ENCODE measurements around the gene ZNF205. TPM values are rescaled to one million over a fixed set of nuclear protein-coding genes. Genes with fewer than 3 reads are reported as not detected.
A peak's percentile ranks its signal among the peaks of the same experiment; 100 is the strongest.

ZNF205 gene
- total RNA-seq (2014; rRNA removed; shearing (Covaris generic)), result 29.1 and 29.9 TPM in 2 replicates
- 15.7 and 16.6 TPM in 2 replicates for polyA plus RNA-seq (2016; fragmentation: Nextera tagmentation; extraction: Ambion mirVana)
- long read RNA-seq, transcript ZNF205-201 (7 exons, 1,947 nt), result major isoform, 17 of 31 reads
- long read RNA-seq, transcript ZNF205-202 (7 exons, 2,062 nt), result minor isoform, 8 of 31 reads
- long read RNA-seq, partial matches to known transcripts, result 1 of 31 reads
- long read RNA-seq, other reads (novel, unspliced or antisense), result 5 of 31 reads

DNA sequence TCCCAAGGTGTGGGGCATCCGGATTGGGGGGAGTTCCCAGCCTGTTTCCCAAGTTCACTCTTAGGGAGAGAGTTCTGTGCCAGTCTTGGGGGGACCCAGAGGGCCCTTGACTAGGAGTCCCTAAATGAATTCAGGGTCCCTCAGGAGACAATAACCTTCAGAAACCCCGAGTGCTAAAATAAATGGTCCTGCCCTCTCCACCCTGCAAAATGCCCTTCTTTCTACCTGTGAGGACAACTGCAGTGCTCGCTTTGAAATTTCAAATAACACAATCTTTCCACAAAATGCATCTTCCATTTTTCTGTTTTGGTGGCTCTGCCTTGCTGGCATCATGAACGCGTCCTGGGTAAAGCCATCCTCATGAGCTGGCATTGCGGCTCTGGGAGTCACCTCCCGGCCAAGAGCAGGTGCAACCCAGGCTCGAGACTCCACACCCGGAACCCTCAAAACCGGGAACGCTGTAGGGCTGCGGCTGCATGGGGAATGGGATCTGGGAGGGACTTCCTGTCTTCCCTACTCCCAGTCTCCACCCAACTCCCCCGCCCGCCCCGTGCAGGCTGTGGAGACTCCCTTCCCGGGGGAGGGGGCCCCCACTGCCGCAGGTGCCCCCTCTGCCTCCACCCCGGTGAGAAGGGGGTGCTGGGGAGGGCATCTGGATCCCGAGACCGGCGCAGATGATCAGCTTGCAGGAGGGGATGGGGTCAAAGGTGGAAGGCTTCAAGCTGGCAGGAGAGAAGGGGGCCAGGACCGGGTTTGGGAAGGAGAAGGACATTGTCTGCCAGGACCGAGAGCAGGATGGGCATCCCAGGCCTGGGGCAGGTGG, at the start of gene ZNF205:
TSS of gene ZNF205 (plus strand) at position 529 of the 823 bp plus-strand sequence. CDS start 845 bp downstream, outside the sequence.
- Histone ChIP-seq H3K4me2 (peak within 1 kb of the TSS; percentile 100), H3K27me3 (ENCODE audit: insufficient read depth) (no peaks in the 10 kb centered on the region), H3K27ac (ENCODE audit: low read depth) (peak within 1 kb of the TSS; percentile 50; the same call in 1 of the 2 replicates), H3F3A (replicated peaks; ENCODE audit: low read depth) (0 out of 2 replicates have a peak, but pooled peaks cover 12% of the 10 kb centered on the region), H3K36me3 (ENCODE audit: insufficient read depth) (peaks cover 4% of the 10 kb centered on the region; the same call in 1 of the 2 replicates), H3K4me3 (peak within 1 kb of the TSS; percentile 99), H2AFZ (peak within 1 kb of the TSS; percentile 90), H3K4me1 (ENCODE audit: insufficient read depth) (peaks cover 16% of the 10 kb centered on the region; the same call in 1 of the 2 replicates), H4K20me1 (replicated peaks; ENCODE audit: insufficient read depth) (no peaks in the 10 kb centered on the region), H3K79me2 (replicated peaks; ENCODE audit: insufficient read depth) (peaks cover 22% of the 10 kb centered on the region), H3K9me2 (ENCODE audit: insufficient read depth) (no peaks in the 10 kb centered on the region)
- DNase-seq (ENCODE audit: low spot score) (peak; percentile 93), ATAC-seq (peak; percentile 96)
- peaks cover 9% of the 10 kb centered on the region for H3K27me3 Mint-ChIP-seq (ENCODE audit: insufficient read depth, low read depth, poor library complexity)
- peak within 1 kb of the TSS; percentile 92 for H3K4me3 Mint-ChIP-seq
- H3K27ac Mint-ChIP-seq, result peak within 1 kb of the TSS; percentile 79
- peaks cover 18% of the 10 kb centered on the region; the same call in 2 of the 3 replicates for H3K36me3 Mint-ChIP-seq (ENCODE audit: low read depth)
- H3K4me1 Mint-ChIP-seq, result peaks cover 20% of the 10 kb centered on the region
- TF ChIP-seq POLR2AphosphoS5 (IDR thresholded peaks at IDR 0.05; ENCODE audit: low read depth) (peak; percentile 70), JUNB (IDR thresholded peaks at IDR 0.05; ENCODE audit: unreplicated experiment) (no peak), CREB1 (CRISPR knock-in tag; IDR thresholded peaks at IDR 0.05; ENCODE audit: low read depth) (peak; percentile 50; the same call in 1 of the 2 replicates)
- TF ChIP-seq, protein P1, sequence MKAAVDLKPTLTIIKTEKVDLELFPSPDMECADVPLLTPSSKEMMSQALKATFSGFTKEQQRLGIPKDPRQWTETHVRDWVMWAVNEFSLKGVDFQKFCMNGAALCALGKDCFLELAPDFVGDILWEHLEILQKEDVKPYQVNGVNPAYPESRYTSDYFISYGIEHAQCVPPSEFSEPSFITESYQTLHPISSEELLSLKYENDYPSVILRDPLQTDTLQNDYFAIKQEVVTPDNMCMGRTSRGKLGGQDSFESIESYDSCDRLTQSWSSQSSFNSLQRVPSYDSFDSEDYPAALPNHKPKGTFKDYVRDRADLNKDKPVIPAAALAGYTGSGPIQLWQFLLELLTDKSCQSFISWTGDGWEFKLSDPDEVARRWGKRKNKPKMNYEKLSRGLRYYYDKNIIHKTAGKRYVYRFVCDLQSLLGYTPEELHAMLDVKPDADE (IDR thresholded peaks at IDR 0.05), result peak; percentile 74
- TF ChIP-seq, protein P2, sequence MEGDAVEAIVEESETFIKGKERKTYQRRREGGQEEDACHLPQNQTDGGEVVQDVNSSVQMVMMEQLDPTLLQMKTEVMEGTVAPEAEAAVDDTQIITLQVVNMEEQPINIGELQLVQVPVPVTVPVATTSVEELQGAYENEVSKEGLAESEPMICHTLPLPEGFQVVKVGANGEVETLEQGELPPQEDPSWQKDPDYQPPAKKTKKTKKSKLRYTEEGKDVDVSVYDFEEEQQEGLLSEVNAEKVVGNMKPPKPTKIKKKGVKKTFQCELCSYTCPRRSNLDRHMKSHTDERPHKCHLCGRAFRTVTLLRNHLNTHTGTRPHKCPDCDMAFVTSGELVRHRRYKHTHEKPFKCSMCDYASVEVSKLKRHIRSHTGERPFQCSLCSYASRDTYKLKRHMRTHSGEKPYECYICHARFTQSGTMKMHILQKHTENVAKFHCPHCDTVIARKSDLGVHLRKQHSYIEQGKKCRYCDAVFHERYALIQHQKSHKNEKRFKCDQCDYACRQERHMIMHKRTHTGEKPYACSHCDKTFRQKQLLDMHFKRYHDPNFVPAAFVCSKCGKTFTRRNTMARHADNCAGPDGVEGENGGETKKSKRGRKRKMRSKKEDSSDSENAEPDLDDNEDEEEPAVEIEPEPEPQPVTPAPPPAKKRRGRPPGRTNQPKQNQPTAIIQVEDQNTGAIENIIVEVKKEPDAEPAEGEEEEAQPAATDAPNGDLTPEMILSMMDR (conservative IDR thresholded peaks at IDR 0.05; ENCODE audit: low read depth in 2 of 2), result 0 out of 4 replicates have a peak, but pooled peaks of 1 of the 2 experiments have one; percentile 14
- no peaks in the 10 kb centered on the region; the same call in 2 of the 3 replicates for H3K9me3 Mint-ChIP-seq

DNA sequence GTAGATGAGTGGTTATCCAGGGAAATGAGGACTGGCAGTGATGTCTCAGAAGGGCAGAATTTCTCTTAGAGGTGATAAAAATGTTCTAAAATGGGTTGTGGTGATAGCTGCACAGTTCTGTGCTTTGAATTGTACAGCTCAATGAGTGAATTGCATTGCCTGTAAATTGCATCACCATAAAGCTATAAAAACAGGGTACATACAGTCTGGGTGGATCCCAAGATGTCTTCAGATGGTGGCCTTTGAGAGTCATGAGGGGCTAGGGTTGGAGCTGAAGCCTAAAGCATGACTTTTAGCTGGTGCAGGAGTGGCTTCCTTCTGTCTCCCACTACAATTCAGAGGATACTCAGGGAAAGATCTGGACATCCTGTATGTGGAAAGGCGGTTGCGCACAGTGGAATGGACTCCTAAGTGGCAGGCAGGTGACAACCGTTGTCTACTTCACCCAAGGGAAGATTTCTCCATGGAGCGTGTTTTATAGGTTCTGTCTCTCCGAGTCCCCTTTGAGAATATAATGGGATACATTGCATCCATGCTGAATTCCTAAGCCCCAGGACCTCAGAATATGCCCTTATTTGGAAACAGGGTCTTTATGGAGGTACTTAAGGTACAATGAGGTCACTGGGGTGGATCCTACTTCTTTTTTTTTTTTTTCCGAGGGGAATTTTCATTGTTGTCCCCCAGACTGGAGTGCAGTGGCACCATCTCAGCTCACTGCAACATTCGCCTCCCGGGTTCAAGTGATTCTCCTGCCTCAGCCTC, 48.6 kb upstream of the ZNF205 start:
- Histone ChIP-seq H3K4me2 (no peak overlapping the region), H3K27me3 (ENCODE audit: insufficient read depth) (0 out of 2 replicates have a peak, but pooled peaks cover 4% of the 10 kb centered on the region), H4K20me1 (replicated peaks; ENCODE audit: insufficient read depth) (no peaks in the 10 kb centered on the region), H3K4me3 (no peak overlapping the region), H3F3A (replicated peaks; ENCODE audit: low read depth) (peaks cover 9% of the 10 kb centered on the region; the same call in 1 of the 2 replicates), H3K79me2 (replicated peaks; ENCODE audit: insufficient read depth) (no peaks in the 10 kb centered on the region), H2AFZ (0 out of 2 replicates have a peak overlapping the region, but pooled peaks have one; percentile 39), H3K36me3 (ENCODE audit: insufficient read depth) (no peaks in the 10 kb centered on the region), H3K9me2 (ENCODE audit: insufficient read depth) (no peaks in the 10 kb centered on the region), H3K27ac (ENCODE audit: low read depth) (peak overlapping the region; percentile 60; the same call in 1 of the 2 replicates), H3K4me1 (ENCODE audit: insufficient read depth) (peaks cover 14% of the 10 kb centered on the region)
- DNase-seq (ENCODE audit: low spot score) (peak; percentile 57), ATAC-seq (no peak)
- Mint-ChIP-seq H3K27ac (no peak overlapping the region), H3K4me3 (no peak overlapping the region), H3K27me3 (ENCODE audit: insufficient read depth, low read depth, poor library complexity) (peaks cover 31% of the 10 kb centered on the region), H3K9me3 (no peaks in the 10 kb centered on the region), H3K36me3 (ENCODE audit: low read depth) (no peaks in the 10 kb centered on the region; the same call in 2 of the 3 replicates), H3K4me1 (peaks cover 24% of the 10 kb centered on the region)
- TF ChIP-seq, protein P3, sequence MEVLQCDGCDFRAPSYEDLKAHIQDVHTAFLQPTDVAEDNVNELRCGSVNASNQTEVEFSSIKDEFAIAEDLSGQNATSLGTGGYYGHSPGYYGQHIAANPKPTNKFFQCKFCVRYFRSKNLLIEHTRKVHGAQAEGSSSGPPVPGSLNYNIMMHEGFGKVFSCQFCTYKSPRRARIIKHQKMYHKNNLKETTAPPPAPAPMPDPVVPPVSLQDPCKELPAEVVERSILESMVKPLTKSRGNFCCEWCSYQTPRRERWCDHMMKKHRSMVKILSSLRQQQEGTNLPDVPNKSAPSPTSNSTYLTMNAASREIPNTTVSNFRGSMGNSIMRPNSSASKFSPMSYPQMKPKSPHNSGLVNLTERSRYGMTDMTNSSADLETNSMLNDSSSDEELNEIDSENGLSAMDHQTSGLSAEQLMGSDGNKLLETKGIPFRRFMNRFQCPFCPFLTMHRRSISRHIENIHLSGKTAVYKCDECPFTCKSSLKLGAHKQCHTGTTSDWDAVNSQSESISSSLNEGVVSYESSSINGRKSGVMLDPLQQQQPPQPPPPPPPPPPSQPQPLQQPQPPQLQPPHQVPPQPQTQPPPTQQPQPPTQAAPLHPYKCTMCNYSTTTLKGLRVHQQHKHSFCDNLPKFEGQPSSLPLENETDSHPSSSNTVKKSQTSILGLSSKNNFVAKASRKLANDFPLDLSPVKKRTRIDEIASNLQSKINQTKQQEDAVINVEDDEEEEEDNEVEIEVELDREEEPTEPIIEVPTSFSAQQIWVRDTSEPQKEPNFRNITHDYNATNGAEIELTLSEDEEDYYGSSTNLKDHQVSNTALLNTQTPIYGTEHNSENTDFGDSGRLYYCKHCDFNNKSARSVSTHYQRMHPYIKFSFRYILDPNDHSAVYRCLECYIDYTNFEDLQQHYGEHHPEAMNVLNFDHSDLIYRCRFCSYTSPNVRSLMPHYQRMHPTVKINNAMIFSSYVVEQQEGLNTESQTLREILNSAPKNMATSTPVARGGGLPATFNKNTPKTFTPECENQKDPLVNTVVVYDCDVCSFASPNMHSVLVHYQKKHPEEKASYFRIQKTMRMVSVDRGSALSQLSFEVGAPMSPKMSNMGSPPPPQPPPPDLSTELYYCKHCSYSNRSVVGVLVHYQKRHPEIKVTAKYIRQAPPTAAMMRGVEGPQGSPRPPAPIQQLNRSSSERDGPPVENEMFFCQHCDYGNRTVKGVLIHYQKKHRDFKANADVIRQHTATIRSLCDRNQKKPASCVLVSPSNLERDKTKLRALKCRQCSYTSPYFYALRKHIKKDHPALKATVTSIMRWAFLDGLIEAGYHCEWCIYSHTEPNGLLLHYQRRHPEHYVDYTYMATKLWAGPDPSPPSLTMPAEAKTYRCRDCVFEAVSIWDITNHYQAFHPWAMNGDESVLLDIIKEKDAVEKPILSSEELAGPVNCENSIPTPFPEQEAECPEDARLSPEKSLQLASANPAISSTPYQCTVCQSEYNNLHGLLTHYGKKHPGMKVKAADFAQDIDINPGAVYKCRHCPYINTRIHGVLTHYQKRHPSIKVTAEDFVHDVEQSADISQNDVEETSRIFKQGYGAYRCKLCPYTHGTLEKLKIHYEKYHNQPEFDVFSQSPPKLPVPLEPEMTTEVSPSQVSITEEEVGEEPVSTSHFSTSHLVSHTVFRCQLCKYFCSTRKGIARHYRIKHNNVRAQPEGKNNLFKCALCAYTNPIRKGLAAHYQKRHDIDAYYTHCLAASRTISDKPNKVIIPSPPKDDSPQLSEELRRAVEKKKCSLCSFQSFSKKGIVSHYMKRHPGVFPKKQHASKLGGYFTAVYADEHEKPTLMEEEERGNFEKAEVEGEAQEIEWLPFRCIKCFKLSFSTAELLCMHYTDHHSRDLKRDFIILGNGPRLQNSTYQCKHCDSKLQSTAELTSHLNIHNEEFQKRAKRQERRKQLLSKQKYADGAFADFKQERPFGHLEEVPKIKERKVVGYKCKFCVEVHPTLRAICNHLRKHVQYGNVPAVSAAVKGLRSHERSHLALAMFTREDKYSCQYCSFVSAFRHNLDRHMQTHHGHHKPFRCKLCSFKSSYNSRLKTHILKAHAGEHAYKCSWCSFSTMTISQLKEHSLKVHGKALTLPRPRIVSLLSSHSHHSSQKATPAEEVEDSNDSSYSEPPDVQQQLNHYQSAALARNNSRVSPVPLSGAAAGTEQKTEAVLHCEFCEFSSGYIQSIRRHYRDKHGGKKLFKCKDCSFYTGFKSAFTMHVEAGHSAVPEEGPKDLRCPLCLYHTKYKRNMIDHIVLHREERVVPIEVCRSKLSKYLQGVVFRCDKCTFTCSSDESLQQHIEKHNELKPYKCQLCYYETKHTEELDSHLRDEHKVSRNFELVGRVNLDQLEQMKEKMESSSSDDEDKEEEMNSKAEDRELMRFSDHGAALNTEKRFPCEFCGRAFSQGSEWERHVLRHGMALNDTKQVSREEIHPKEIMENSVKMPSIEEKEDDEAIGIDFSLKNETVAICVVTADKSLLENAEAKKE (CRISPR knock-in tag; IDR thresholded peaks at IDR 0.05), result no peak
- TF ChIP-seq CREB1 (CRISPR knock-in tag; IDR thresholded peaks at IDR 0.05; ENCODE audit: low read depth) (no peak), STAT1 (IDR thresholded peaks at IDR 0.05; ENCODE audit: unreplicated experiment) (no peak)
